ENCODE data around the gene DNAH1.

The DNAH1 gene

GRCh38 chr3:52444860-52445793 lies 129.0 kb downstream of the DNAH1 start, which contains the start of gene SEMA3G:
SEMA3G (minus strand) TSS chr3:52445103; CDS start chr3:52445027, 76 bp downstream.
- TF ChIP-seq CTCF (conservative IDR thresholded peaks at IDR 0.05), result no peak
- no peak within 1 kb of the TSS; the same call in 1 of the 2 replicates for H3K27ac ChIP-seq

GRCh38 chr3:52446042-52446441 lies 129.9 kb downstream of the DNAH1 start:
- peak overlapping the region; percentile 72; the same call in 1 of the 2 replicates for H3K27ac ChIP-seq
- TF ChIP-seq CTCF (conservative IDR thresholded peaks at IDR 0.05), result no peak

GRCh38 chr3:52446631-52447511 lies 130.8 kb downstream of the DNAH1 start:
- TF ChIP-seq CTCF (conservative IDR thresholded peaks at IDR 0.05), result peak; percentile 99
- peak overlapping the region; percentile 72; the same call in 1 of the 2 replicates for H3K27ac ChIP-seq

GRCh38 chr3:52447512-52448355 lies 131.6 kb downstream of the DNAH1 start:
- H3K27ac ChIP-seq, result peak overlapping the region; percentile 72
- TF ChIP-seq CTCF (conservative IDR thresholded peaks at IDR 0.05), result no peak
